H1 (cell line): Measurements from ENCODE around the gene PLA2G4E. TPM values are rescaled to one million over a fixed set of nuclear protein-coding genes. Genes with fewer than 3 reads are reported as not detected.

Experiments used
- CTCF ChIA-PET: fragments of 300-600 bp; sonication (Branson Sonifier 250); formaldehyde crosslinking; loops from one replicate; lab custom pipeline; 2021; ENCODE audit not compliant: partially characterized antibody; lab: Charles Lee
- POLR2A ChIA-PET: fragments of 300-600 bp; sonication (Branson Sonifier 250); formaldehyde crosslinking; loops from one replicate; lab custom pipeline; 2021; ENCODE audit warnings: inconsistent platforms; ENCODE audit not compliant: partially characterized antibody; lab: Charles Lee
- DNase-seq, 2 experiments: peaks; one replicate each; pipeline versions ENCODE4 v3.0.0 to v3.0.0-alpha.2; 2010 to 2022; ENCODE audit warnings: low spot score in 2 of 2, low read depth in 1 of 2, mixed read lengths in 1 of 2
- FAIRE-seq: peaks from 2 replicates; lab custom pipeline; 2011; peaks lifted over from hg19 to GRCh38; lab: Jason Lieb, UNC
- H2AFZ ChIP-seq: 2 replicates; pipeline ENCODE4 v1.8.1; 2012; ENCODE audit warnings: low read length, inconsistent platforms
- H2AK5ac ChIP-seq: 2 replicates; pipeline ENCODE4 v1.6.1; 2013; ENCODE audit warnings: low read depth, low read length
- H2BK120ac ChIP-seq: replicated peaks from 2 replicates; pipeline ENCODE3; 2013; ENCODE audit warnings: low read depth, low read length, inconsistent platforms
- H2BK12ac ChIP-seq: 2 replicates; pipeline ENCODE4 v1.6.1; 2013; ENCODE audit warnings: low read depth, low read length
- H2BK15ac ChIP-seq: 2 replicates; pipeline ENCODE4 v1.6.1; 2013; ENCODE audit warnings: low read length
- H2BK20ac ChIP-seq: 2 replicates; pipeline ENCODE4 v1.6.1; 2013; ENCODE audit warnings: low read length
- H2BK5ac ChIP-seq: 2 replicates; pipeline ENCODE4 v1.6.1; 2013; ENCODE audit warnings: low read depth, low read length
- H3K14ac ChIP-seq: 2 replicates; pipeline ENCODE4 v1.6.1; 2013; ENCODE audit warnings: inconsistent platforms; ENCODE audit not compliant: insufficient read length
- H3K18ac ChIP-seq: 2 replicates; pipeline ENCODE4 v1.6.1; 2013; ENCODE audit warnings: low read length; ENCODE audit errors: extremely low read depth
- H3K23ac ChIP-seq: 2 replicates; pipeline ENCODE4 v1.6.1; 2013; ENCODE audit warnings: inconsistent platforms; ENCODE audit not compliant: insufficient read length
- H3K23me2 ChIP-seq: 2 replicates; pipeline ENCODE4 v1.6.1; 2013; ENCODE audit warnings: low read depth, low read length
- H3K27ac ChIP-seq: 2 replicates; pipeline ENCODE4 v1.6.1; 2011; ENCODE audit warnings: low read depth, low read length, inconsistent platforms
- H3K27me3 ChIP-seq, 4 experiments: replicated peaks in 1 of 4; 1 replicate in 1 of 4; 2 replicates in 3 of 4; pipeline versions ENCODE4 v1.6.1 to v1.8.1; 2011 to 2013; ENCODE audit warnings: low read length in 3 of 4, mild to moderate bottlenecking in 3 of 4, inconsistent platforms in 2 of 4, mixed read lengths in 2 of 4, moderate library complexity in 1 of 4; ENCODE audit not compliant: control insufficient read depth in 3 of 4, insufficient read depth in 3 of 4; ENCODE audit errors: extremely low read depth in 1 of 4
- H3K36me3 ChIP-seq, 4 experiments: 2 replicates each; pipeline versions ENCODE4 v1.6.1 to v1.8.1; 2011 to 2013; ENCODE audit warnings: mild to moderate bottlenecking in 4 of 4, low read length in 3 of 4, moderate library complexity in 2 of 4, control low read depth in 1 of 4, inconsistent platforms in 1 of 4; ENCODE audit not compliant: insufficient read depth in 4 of 4, control insufficient read depth in 2 of 4
- H3K4ac ChIP-seq: replicated peaks from 2 replicates; pipeline ENCODE3; 2013; ENCODE audit warnings: low read length, low read depth, mixed read lengths, inconsistent platforms; ENCODE audit not compliant: insufficient read length
- H3K4me1 ChIP-seq, 4 experiments: replicated peaks in 1 of 4; 1 replicate in 1 of 4; 2 replicates in 3 of 4; pipeline versions ENCODE4 v1.6.1 to v1.8.1; 2011 to 2013; ENCODE audit warnings: low read length in 3 of 4, inconsistent platforms in 2 of 4, mixed read lengths in 1 of 4; ENCODE audit not compliant: insufficient read depth in 4 of 4, control insufficient read depth in 3 of 4
- H3K4me2 ChIP-seq, 2 experiments: 2 replicates each; pipeline versions ENCODE4 v1.6.1 to v1.8.1; 2011 to 2013; ENCODE audit warnings: low read depth in 2 of 2, low read length in 2 of 2, control low read depth in 1 of 2, inconsistent platforms in 1 of 2, mild to moderate bottlenecking in 1 of 2; ENCODE audit not compliant: insufficient read depth in 1 of 2
- H3K4me3 ChIP-seq, 4 experiments: fragments of 200-600, 300-600 bp in 1 of 4; sonication (generic), shearing (Covaris generic), sonication (Bioruptor Twin) in 1 of 4; 2 replicates each; pipeline versions ENCODE4 v1.5.1 to v1.8.1; 2011 to 2016; ENCODE audit warnings: low read length in 4 of 4, low read depth in 3 of 4, control low read depth in 2 of 4, inconsistent platforms in 2 of 4, mild to moderate bottlenecking in 2 of 4, mixed read lengths in 1 of 4, moderate library complexity in 1 of 4; ENCODE audit not compliant: insufficient read depth in 2 of 4; ENCODE audit errors: extremely low read depth in 1 of 4
- H3K56ac ChIP-seq: replicated peaks from 2 replicates; pipeline ENCODE3; 2013; ENCODE audit warnings: low read depth, mild to moderate bottlenecking, mixed read lengths, low read length, inconsistent platforms; ENCODE audit not compliant: insufficient read length
- H3K79me1 ChIP-seq: 2 replicates; pipeline ENCODE4 v1.6.1; 2013; ENCODE audit warnings: low read depth, low read length, control low read depth
- H3K79me2 ChIP-seq, 2 experiments: 2 replicates each; pipeline versions ENCODE4 v1.6.1 to v1.8.1; 2012 to 2013; ENCODE audit warnings: low read length in 2 of 2, mild to moderate bottlenecking in 2 of 2, inconsistent platforms in 1 of 2; ENCODE audit not compliant: insufficient read depth in 2 of 2, control insufficient read depth in 1 of 2
- H3K9ac ChIP-seq, 4 experiments: replicated peaks in 1 of 4; 1 replicate in 1 of 4; 2 replicates in 3 of 4; pipeline versions ENCODE4 v1.6.1 to v1.8.1; 2011 to 2013; ENCODE audit warnings: low read depth in 3 of 4, low read length in 3 of 4, control low read depth in 2 of 4, mild to moderate bottlenecking in 2 of 4, moderate library complexity in 2 of 4, inconsistent platforms in 1 of 4; ENCODE audit errors: extremely low read depth in 1 of 4
- H3K9me3 ChIP-seq, 2 experiments: 2 replicates each; pipeline versions ENCODE4 v1.6.1 to v1.8.1; 2012 to 2013; ENCODE audit warnings: mild to moderate bottlenecking in 2 of 2, moderate library complexity in 2 of 2, control low read depth in 1 of 2, inconsistent platforms in 1 of 2, low read depth in 1 of 2, low read length in 1 of 2, mixed read lengths in 1 of 2; ENCODE audit not compliant: insufficient read depth in 2 of 2
- H4K20me1 ChIP-seq, 2 experiments: replicated peaks in 1 of 2; 2 replicates each; pipeline versions ENCODE3 to v1.8.1; 2011 to 2013; ENCODE audit warnings: inconsistent platforms in 2 of 2, low read length in 2 of 2, mild to moderate bottlenecking in 1 of 2; ENCODE audit not compliant: insufficient read depth in 2 of 2, control insufficient read depth in 1 of 2
- H4K5ac ChIP-seq: 2 replicates; pipeline ENCODE4 v1.6.1; 2013; ENCODE audit warnings: low read length, low read depth, mixed read lengths, inconsistent platforms; ENCODE audit not compliant: insufficient read length
- H4K8ac ChIP-seq: 2 replicates; pipeline ENCODE4 v1.8.0; 2013; ENCODE audit warnings: mild to moderate bottlenecking, moderate library complexity, low read length, inconsistent platforms; ENCODE audit not compliant: insufficient read depth; ENCODE audit errors: extremely low read depth
- H4K91ac ChIP-seq: replicated peaks from 2 replicates; pipeline ENCODE3; 2013; ENCODE audit warnings: low read length, mixed read lengths, inconsistent platforms; ENCODE audit not compliant: insufficient read length
- BACH1 ChIP-seq: IDR thresholded peaks from 2 replicates; pipeline ENCODE4 v1.6.1; 2012; ENCODE audit warnings: low read length, improper control_type of control experiment
- EP300 ChIP-seq, 2 experiments: IDR thresholded peaks; 1 replicate in 1 of 2; 2 replicates in 1 of 2; pipeline ENCODE4 v1.6.1; 2011 to 2012; ENCODE audit warnings: low read depth in 2 of 2, low read length in 2 of 2, mild to moderate bottlenecking in 2 of 2, borderline replicate concordance in 1 of 2, inconsistent platforms in 1 of 2, moderate library complexity in 1 of 2
- GABPA ChIP-seq: IDR thresholded peaks from 2 replicates; pipeline ENCODE4 v1.6.1; 2011; ENCODE audit warnings: mild to moderate bottlenecking, low read length, moderate library complexity, borderline replicate concordance; ENCODE audit not compliant: insufficient read depth
- JUN ChIP-seq: IDR thresholded peaks from 2 replicates; pipeline ENCODE4 v1.6.1; 2011; ENCODE audit warnings: low read depth, mild to moderate bottlenecking, improper control_type of control experiment, low read length
- KDM5A ChIP-seq: fragments of 200-600 bp; IDR thresholded peaks from 2 replicates; pipeline ENCODE4 v1.7.1; 2012; ENCODE audit warnings: mild to moderate bottlenecking, low read length, inconsistent platforms, mixed read lengths
- POLR2AphosphoS5 ChIP-seq: IDR thresholded peaks from 2 replicates; pipeline ENCODE4 v1.6.1; 2011; ENCODE audit warnings: low read depth, low read length
- RNF2 ChIP-seq: fragments of 200-900, 300-1000 bp; sonication (generic); IDR thresholded peaks from 2 replicates; pipeline ENCODE4 v1.7.1; 2016; ENCODE audit warnings: borderline replicate concordance, low read depth, mild to moderate bottlenecking, antibody characterized with exemption, low read length; ENCODE audit not compliant: poor library complexity, severe bottlenecking; ENCODE audit errors: missing control alignments
- SAP30 ChIP-seq: fragments of 300-600 bp; sonication (generic); IDR thresholded peaks from 2 replicates; pipeline ENCODE4 v1.7.1; 2012; ENCODE audit warnings: low read length, moderate library complexity, mild to moderate bottlenecking, inconsistent platforms; ENCODE audit not compliant: insufficient read depth, insufficient replicate concordance
- SP1 ChIP-seq: IDR thresholded peaks from 2 replicates; pipeline ENCODE4 v1.6.1; 2011; ENCODE audit warnings: low read depth, low read length
- TAF1 ChIP-seq: IDR thresholded peaks from 2 replicates; pipeline ENCODE4 v1.6.1; 2011; ENCODE audit warnings: mild to moderate bottlenecking, low read depth, low read length
- TAF7 ChIP-seq: optimal IDR thresholded peaks from 2 replicates; pipeline ENCODE3; 2011; ENCODE audit warnings: low read depth, mild to moderate bottlenecking, inconsistent platforms, low read length, moderate library complexity, borderline replicate concordance
- TEAD4 ChIP-seq: IDR thresholded peaks from 2 replicates; pipeline ENCODE4 v1.6.1; 2012; ENCODE audit warnings: low read depth, low read length, inconsistent platforms, mixed read lengths
- WGBS, 2 experiments: shearing (Covaris generic) in 1 of 2; methylation state at CpG; one replicate each; pipeline versions ENCODE4 v1.1.6 to v1.1.7; 2013 to 2015; ENCODE audit warnings: low lambda C conversion rate in 2 of 2, mixed read lengths in 2 of 2, inconsistent platforms in 1 of 2, low coverage in 1 of 2, missing lambda C conversion rate in 1 of 2; ENCODE audit not compliant: insufficient replicate concordance in 2 of 2, insufficient coverage in 1 of 2, insufficient read length in 1 of 2; ENCODE audit errors: extremely low coverage in 1 of 2, missing lambda C conversion rate in 1 of 2; 5-methylcytosine and 5-hydroxymethylcytosine counted together
- polyA plus RNA-seq, 7 experiments: library from polyadenylated mRNA; depleted of rRNA in 3 of 7; stranded (reverse) in 5 of 7; unstranded in 2 of 7; fragments of >200 nt in 5 of 7; fragments of 200-250 nt in 2 of 7; gene quantifications; 1 replicate in 5 of 7; 2 replicates in 1 of 7; 4 replicates in 1 of 7; pipeline versions ENCODE4 v1.2.1 to v1.2.3, GENCODE V29; 2011 to 2013; ENCODE audit warnings: missing spikeins in 2 of 7, mixed read lengths in 2 of 7
- total RNA-seq: library from RNA; stranded (reverse); fragmentation: NEBNext Ultra II Directional; extraction: Animal tissue kit (Norgen Biotek cat#: 25700); gene quantifications from 2 replicates; pipeline ENCODE4 v1.2.1, GENCODE V29; 2021

Gene PLA2G4E
- total and polyA plus RNA-seq, 2 of the 8 experiments (the other 6 are each of a cell fraction or from before 2014, with no cell fraction given), result 0.03 TPM; not detected in 1

GRCh38 chr15:42033214-42033873 is 12.5 kb upstream of the PLA2G4E start:
- H3K27me3 ChIP-seq, result no peaks in the 10 kb centered on the region
- no peak overlapping the region for H2BK5ac ChIP-seq
- H4K20me1 ChIP-seq, result no peaks in the 10 kb centered on the region
- no peak for TF ChIP-seq SP1
- TF ChIP-seq TAF1, result no peak
- no peak for TF ChIP-seq RNF2
- TF ChIP-seq POLR2AphosphoS5, result no peak
- TF ChIP-seq JUN, result no peak
- no peak for TF ChIP-seq TEAD4
- TF ChIP-seq TAF7, result no peak
- no peak for TF ChIP-seq KDM5A
- TF ChIP-seq GABPA, result no peak
- no peak for TF ChIP-seq EP300 (IDR thresholded peaks at IDR 0.05; ENCODE audit: borderline replicate concordance in 1 of 2, low read depth in 2 of 2, low read length in 2 of 2)
- no peak for TF ChIP-seq BACH1
- TF ChIP-seq SAP30, result no peak
- TF ChIP-seq, all 59 proteins: peak for 0
- H3K23ac ChIP-seq, result no peak overlapping the region
- no peak overlapping the region for H2BK15ac ChIP-seq
- 0 out of 2 replicates have a peak overlapping the region, but pooled peaks have one; percentile 35 for H2BK12ac ChIP-seq
- H3K4me3 ChIP-seq, result no peak overlapping the region
- H4K8ac ChIP-seq, result no peak overlapping the region
- H2BK120ac ChIP-seq, result no peak overlapping the region
- no peaks in the 10 kb centered on the region for H3K36me3 ChIP-seq
- H4K5ac ChIP-seq, result no peak overlapping the region
- H3K4me1 ChIP-seq, result peaks cover 2 to 4% (median 3%) of the 10 kb centered on the region in 4 experiments; a peak in 5 of 7 replicates
- H3K79me2 ChIP-seq, result no peaks in the 10 kb centered on the region
- no peak overlapping the region for H3K14ac ChIP-seq
- CTCF ChIA-PET, result interaction anchor here (0.7 kb wide), 1 partner anchor 22 kb away, joined by 3 read pairs; no protein-coding TSS in a partner anchor
- peaks cover 0 to 6% of the 10 kb centered on the region in 2 experiments; a peak in 1 of 4 replicates for H3K9me3 ChIP-seq
- 0 out of 2 replicates have a peak, but pooled peaks cover 3% of the 10 kb centered on the region for H3K23me2 ChIP-seq
- H2AK5ac ChIP-seq, result no peak overlapping the region
- H3K56ac ChIP-seq, result no peak overlapping the region
- 98% methylated on average over 3 of the region's 3 CpGs; no CpG with 5 or more reads in 1 of the 2 experiments for WGBS, 2 experiments
- H4K91ac ChIP-seq, result no peak overlapping the region
- H3K4me2 ChIP-seq, result no peak overlapping the region
- H2BK20ac ChIP-seq, result no peak overlapping the region
- no peaks in the 10 kb centered on the region for H3K79me1 ChIP-seq
- no peak overlapping the region for H3K4ac ChIP-seq
- DNase-seq (no peak), FAIRE-seq (no peak)
- H3K9ac ChIP-seq, result no peak overlapping the region
- no peak overlapping the region for H3K27ac ChIP-seq
- H2AFZ ChIP-seq, result no peak overlapping the region
- H3K18ac ChIP-seq, result no peak overlapping the region; the same call in 1 of the 2 replicates
- POLR2A ChIA-PET, result no interaction called here
